Activated naive CD4-positive, alpha-beta T cell treated with anti-CD3 and anti-CD28 coated beads, Interleukin-2, amount 10 ng/mL, durations not matched to agents 7 days and 5 days (primary cell): ENCODE data around the gene BCO1.

Experiments
- CTCF ChIA-PET: fragments of 350-600 bp; sonication (Branson Sonifier 250); formaldehyde crosslinking; loops from one replicate; lab custom pipeline; 2021; ENCODE audit warnings: antibody characterized with exemption; lab: Charles Lee
- DNase-seq: peaks from one replicate; pipeline ENCODE4 v3.0.0-alpha.2; 2020
- H3K27ac Mint-ChIP-seq: one replicate; pipeline ENCODE4 v1.8.0; 2021; ENCODE audit warnings: mild to moderate bottlenecking, moderate library complexity, mixed read lengths
- H3K27me3 Mint-ChIP-seq: one replicate; pipeline ENCODE4 v1.8.0; 2021; ENCODE audit warnings: mild to moderate bottlenecking, mixed read lengths
- H3K36me3 Mint-ChIP-seq: one replicate; pipeline ENCODE4 v1.8.0; 2021; ENCODE audit warnings: mixed read lengths
- H3K4me1 Mint-ChIP-seq: one replicate; pipeline ENCODE4 v1.8.0; 2021; ENCODE audit warnings: mixed read lengths
- H3K4me3 Mint-ChIP-seq: one replicate; pipeline ENCODE4 v1.8.0; 2021; ENCODE audit warnings: mild to moderate bottlenecking, moderate library complexity, mixed read lengths
- H3K9me3 Mint-ChIP-seq: one replicate; pipeline ENCODE4 v1.8.0; 2021; ENCODE audit warnings: mixed read lengths

Gene BCO1

GRCh38 chr16:81307770-81308169, 69.3 kb downstream of the BCO1 start:
- no peaks in the 10 kb centered on the region for H3K9me3 Mint-ChIP-seq
- no peak overlapping the region for H3K4me3 Mint-ChIP-seq
- H3K36me3 Mint-ChIP-seq = peaks cover 6% of the 10 kb centered on the region
- H3K27me3 Mint-ChIP-seq = no peaks in the 10 kb centered on the region
- H3K4me1 Mint-ChIP-seq = peaks cover 3% of the 10 kb centered on the region
- CTCF ChIA-PET = no interaction called here
- no peak overlapping the region for H3K27ac Mint-ChIP-seq
- DNase-seq = no peak

- Mint-ChIP-seq H3K4me3 (no peak overlapping the region), H3K27ac (no peak overlapping the region)
- CTCF ChIA-PET = interaction anchor here (0.6 kb wide), 1 partner anchor 49 kb away, joined by 3 read pairs; no protein-coding TSS in a partner anchor
These were observed 71.7 kb downstream of the BCO1 start for GRCh38 chr16:81310045-81310644.

GRCh38 chr16:81311762-81312161, 73.3 kb downstream of the BCO1 start:
- CTCF ChIA-PET = no interaction called here
- Mint-ChIP-seq H3K9me3 (no peaks in the 10 kb centered on the region), H3K27ac (no peak overlapping the region), H3K36me3 (peaks cover 20% of the 10 kb centered on the region), H3K27me3 (no peaks in the 10 kb centered on the region), H3K4me3 (no peak overlapping the region), H3K4me1 (peaks cover 29% of the 10 kb centered on the region)
- no peak for DNase-seq

More at GRCh38 chr16:81310045-81310644, 71.7 kb downstream of the BCO1 start:
- Mint-ChIP-seq H3K27me3 (no peaks in the 10 kb centered on the region), H3K36me3 (peaks cover 20% of the 10 kb centered on the region), H3K4me1 (peaks cover 19% of the 10 kb centered on the region), H3K9me3 (no peaks in the 10 kb centered on the region)
- DNase-seq = no peak

- Mint-ChIP-seq H3K27ac (peak overlapping the region; percentile 96), H3K4me3 (peak overlapping the region; percentile 91), H3K9me3 (no peaks in the 10 kb centered on the region), H3K27me3 (no peaks in the 10 kb centered on the region), H3K36me3 (peaks cover 20% of the 10 kb centered on the region), H3K4me1 (peaks cover 42% of the 10 kb centered on the region)
- CTCF ChIA-PET = interaction anchor here (1.0 kb wide), 1 partner anchor 22 kb away, joined by 3 read pairs; no protein-coding TSS in a partner anchor
- peak; percentile 20 for DNase-seq
These were observed 75.5 kb downstream of the BCO1 start for GRCh38 chr16:81313701-81314602.

GRCh38 chr16:81314603-81315270, 76.2 kb downstream of the BCO1 start, which contains the start of gene GAN:
GAN (plus strand) TSS chr16:81314962; CDS start chr16:81315114, 152 bp downstream.
- peaks cover 42% of the 10 kb centered on the region for H3K4me1 Mint-ChIP-seq
- peaks cover 20% of the 10 kb centered on the region for H3K36me3 Mint-ChIP-seq
- peak within 1 kb of the TSS; percentile 91 for H3K4me3 Mint-ChIP-seq
- CTCF ChIA-PET = interaction anchor here (0.5 kb wide), 1 partner anchor 24 kb away, joined by 3 read pairs; no protein-coding TSS in a partner anchor
- peak within 1 kb of the TSS; percentile 96 for H3K27ac Mint-ChIP-seq
- H3K27me3 Mint-ChIP-seq = no peaks in the 10 kb centered on the region
- H3K9me3 Mint-ChIP-seq = no peaks in the 10 kb centered on the region
- peak; percentile 97 for DNase-seq

GRCh38 chr16:81315271-81316175, 77.0 kb downstream of the BCO1 start:
- peak; percentile 62 for DNase-seq
- peaks cover 42% of the 10 kb centered on the region for H3K4me1 Mint-ChIP-seq
- H3K27ac Mint-ChIP-seq = peak overlapping the region; percentile 96
- no peaks in the 10 kb centered on the region for H3K27me3 Mint-ChIP-seq
- CTCF ChIA-PET = interaction anchor here (0.5 to 1.5 kb wide), 4 partner anchors 25 to 416 kb away, joined by 3 to 4 read pairs (median 3); no protein-coding TSS in a partner anchor
- peaks cover 20% of the 10 kb centered on the region for H3K36me3 Mint-ChIP-seq
- H3K9me3 Mint-ChIP-seq = no peaks in the 10 kb centered on the region
- peak overlapping the region; percentile 91 for H3K4me3 Mint-ChIP-seq

- no peak for DNase-seq
- Mint-ChIP-seq H3K27ac (peak overlapping the region; percentile 84), H3K4me3 (peak overlapping the region; percentile 87), H3K27me3 (no peaks in the 10 kb centered on the region), H3K9me3 (no peaks in the 10 kb centered on the region), H3K36me3 (peaks cover 20% of the 10 kb centered on the region), H3K4me1 (peaks cover 42% of the 10 kb centered on the region)
- CTCF ChIA-PET = interaction anchor here (0.6 to 1.5 kb wide), 3 partner anchors 55 to 415 kb away, joined by 3 to 4 read pairs (median 3); no protein-coding TSS in a partner anchor
These were observed 77.6 kb downstream of the BCO1 start for GRCh38 chr16:81316176-81316496.

GRCh38 chr16:81318711-81319110, 80.2 kb downstream of the BCO1 start:
- peaks cover 33% of the 10 kb centered on the region for H3K4me1 Mint-ChIP-seq
- CTCF ChIA-PET = no interaction called here

GRCh38 chr16:81319221-81319912, 80.9 kb downstream of the BCO1 start:
- Mint-ChIP-seq H3K36me3 (peaks cover 4% of the 10 kb centered on the region), H3K27me3 (no peaks in the 10 kb centered on the region), H3K4me3 (no peak overlapping the region), H3K9me3 (no peaks in the 10 kb centered on the region), H3K27ac (no peak overlapping the region), H3K4me1 (peaks cover 26% of the 10 kb centered on the region)
- no peak for DNase-seq
- CTCF ChIA-PET = no interaction called here

More at GRCh38 chr16:81318711-81319110, 80.2 kb downstream of the BCO1 start:
- Mint-ChIP-seq H3K27me3 (no peaks in the 10 kb centered on the region), H3K9me3 (no peaks in the 10 kb centered on the region), H3K27ac (no peak overlapping the region), H3K36me3 (peaks cover 9% of the 10 kb centered on the region), H3K4me3 (no peak overlapping the region)
- no peak for DNase-seq

GRCh38 chr16:81321039-81321438, 82.5 kb downstream of the BCO1 start:
- no peak for DNase-seq
- CTCF ChIA-PET = no interaction called here
- H3K9me3 Mint-ChIP-seq = no peaks in the 10 kb centered on the region
- H3K4me3 Mint-ChIP-seq = no peak overlapping the region
- H3K4me1 Mint-ChIP-seq = peaks cover 19% of the 10 kb centered on the region
- no peak overlapping the region for H3K27ac Mint-ChIP-seq
- H3K27me3 Mint-ChIP-seq = no peaks in the 10 kb centered on the region
- H3K36me3 Mint-ChIP-seq = no peaks in the 10 kb centered on the region

- Mint-ChIP-seq H3K36me3 (no peaks in the 10 kb centered on the region), H3K4me1 (peaks cover 15% of the 10 kb centered on the region), H3K9me3 (no peaks in the 10 kb centered on the region), H3K27ac (no peak overlapping the region), H3K4me3 (no peak overlapping the region), H3K27me3 (no peaks in the 10 kb centered on the region)
- CTCF ChIA-PET = no interaction called here
- no peak for DNase-seq
These were observed 83.0 kb downstream of the BCO1 start for GRCh38 chr16:81321536-81321935.

GRCh38 chr16:81324808-81325207, 86.3 kb downstream of the BCO1 start:
- Mint-ChIP-seq H3K27ac (no peak overlapping the region), H3K4me1 (no peaks in the 10 kb centered on the region), H3K9me3 (no peaks in the 10 kb centered on the region), H3K27me3 (no peaks in the 10 kb centered on the region), H3K36me3 (no peaks in the 10 kb centered on the region), H3K4me3 (no peak overlapping the region)
- no peak for DNase-seq
- CTCF ChIA-PET = no interaction called here

- no peaks in the 10 kb centered on the region for H3K9me3 Mint-ChIP-seq
- H3K36me3 Mint-ChIP-seq = no peaks in the 10 kb centered on the region
- H3K27me3 Mint-ChIP-seq = no peaks in the 10 kb centered on the region
- H3K4me1 Mint-ChIP-seq = no peaks in the 10 kb centered on the region
- CTCF ChIA-PET = interaction anchor here (1.4 kb wide), 1 partner anchor 12 kb away, joined by 4 read pairs; no protein-coding TSS in a partner anchor
- DNase-seq = no peak
- H3K27ac Mint-ChIP-seq = no peak overlapping the region
- H3K4me3 Mint-ChIP-seq = no peak overlapping the region
These were observed 88.5 kb downstream of the BCO1 start for GRCh38 chr16:81327011-81327410.
